AG04450 (cell line): ENCODE data around the gene CORO7. TPM values are rescaled to one million over a fixed set of nuclear protein-coding genes. Genes with fewer than 3 reads are reported as not detected.

Experiments
- CTCF ChIA-PET: fragments of 300-600, 350-600 bp; formaldehyde crosslinking; extraction: SDS; loops from one replicate; lab custom pipeline; 2022; ENCODE audit warnings: antibody characterized with exemption, inconsistent platforms; lab: Charles Lee
- POLR2A ChIA-PET: fragments of 350-600 bp; formaldehyde crosslinking; extraction: SDS; loops from one replicate; lab custom pipeline; 2021; ENCODE audit warnings: antibody characterized with exemption, inconsistent platforms; lab: Yijun Ruan, JAX
- DNase-seq: peaks from one replicate; pipeline ENCODE4 v3.0.0-alpha.2; 2011; ENCODE audit warnings: low read depth, low spot score
- H3K27ac ChIP-seq: one replicate; pipeline ENCODE4 v1.5.1; 2012; ENCODE audit warnings: low read depth, low read length, control low read depth
- H3K27me3 ChIP-seq: one replicate; pipeline ENCODE4 v1.6.0; 2012; ENCODE audit warnings: low read length; ENCODE audit not compliant: control insufficient read depth, insufficient read depth
- H3K4me3 ChIP-seq: 2 replicates; pipeline ENCODE4 v1.5.1; 2011; ENCODE audit warnings: mild to moderate bottlenecking, low read depth, low read length, control low read depth
- H3K9me3 ChIP-seq: 2 replicates; pipeline ENCODE4 v1.5.1; 2012; ENCODE audit warnings: low read length; ENCODE audit not compliant: control insufficient read depth, insufficient read depth
- polyA plus RNA-seq: library from polyadenylated mRNA; depleted of rRNA; stranded (reverse); fragments of >200 nt; gene quantifications from 2 replicates; pipeline ENCODE4 v1.2.3, GENCODE V29; 2011
- TF ChIP-seq, protein P1 (sequence below): IDR thresholded peaks from 2 replicates; pipeline ENCODE4 v1.5.1; 2011; ENCODE audit warnings: low read depth, low read length, control low read depth, inconsistent platforms

Gene CORO7
- polyA plus RNA-seq, 1 experiment: 7.0 TPM

- Histone ChIP-seq H3K27ac (no peak overlapping the region), H3K9me3 (peaks cover 3% of the 10 kb centered on the region; the same call in 1 of the 2 replicates), H3K4me3 (no peak overlapping the region), H3K27me3 (no peaks in the 10 kb centered on the region)
- POLR2A ChIA-PET: no interaction called here
- TF ChIP-seq, protein P1, sequence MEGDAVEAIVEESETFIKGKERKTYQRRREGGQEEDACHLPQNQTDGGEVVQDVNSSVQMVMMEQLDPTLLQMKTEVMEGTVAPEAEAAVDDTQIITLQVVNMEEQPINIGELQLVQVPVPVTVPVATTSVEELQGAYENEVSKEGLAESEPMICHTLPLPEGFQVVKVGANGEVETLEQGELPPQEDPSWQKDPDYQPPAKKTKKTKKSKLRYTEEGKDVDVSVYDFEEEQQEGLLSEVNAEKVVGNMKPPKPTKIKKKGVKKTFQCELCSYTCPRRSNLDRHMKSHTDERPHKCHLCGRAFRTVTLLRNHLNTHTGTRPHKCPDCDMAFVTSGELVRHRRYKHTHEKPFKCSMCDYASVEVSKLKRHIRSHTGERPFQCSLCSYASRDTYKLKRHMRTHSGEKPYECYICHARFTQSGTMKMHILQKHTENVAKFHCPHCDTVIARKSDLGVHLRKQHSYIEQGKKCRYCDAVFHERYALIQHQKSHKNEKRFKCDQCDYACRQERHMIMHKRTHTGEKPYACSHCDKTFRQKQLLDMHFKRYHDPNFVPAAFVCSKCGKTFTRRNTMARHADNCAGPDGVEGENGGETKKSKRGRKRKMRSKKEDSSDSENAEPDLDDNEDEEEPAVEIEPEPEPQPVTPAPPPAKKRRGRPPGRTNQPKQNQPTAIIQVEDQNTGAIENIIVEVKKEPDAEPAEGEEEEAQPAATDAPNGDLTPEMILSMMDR: no peak
- CTCF ChIA-PET: no interaction called here
- no peak for DNase-seq
Measured at GRCh38 chr16:4428500-4428899, 12.1 kb upstream of the CORO7 start.

- ChIA-PET POLR2A (no interaction called here), CTCF (interaction anchor here (0.7 to 1.1 kb wide), 3 partner anchors 24 to 191 kb away, joined by 3 to 9 read pairs (median 3); no protein-coding TSS in a partner anchor)
- no peak for DNase-seq
- Histone ChIP-seq H3K9me3 (peaks cover 3% of the 10 kb centered on the region; the same call in 1 of the 2 replicates), H3K27ac (no peak overlapping the region), H3K27me3 (no peaks in the 10 kb centered on the region), H3K4me3 (peak overlapping the region; percentile 76)
- TF ChIP-seq, protein P1: no peak
Measured at GRCh38 chr16:4426722-4427372, 10.5 kb upstream of the CORO7 start.

- peaks cover 3% of the 10 kb centered on the region; the same call in 1 of the 2 replicates for H3K9me3 ChIP-seq
- TF ChIP-seq, protein P1: no peak
- H3K27me3 ChIP-seq: no peaks in the 10 kb centered on the region
- ChIA-PET POLR2A (no interaction called here), CTCF (interaction anchor here (1.1 kb wide), 1 partner anchor 24 kb away, joined by 9 read pairs; no protein-coding TSS in a partner anchor)
- peak overlapping the region; percentile 76 for H3K4me3 ChIP-seq
- H3K27ac ChIP-seq: peak overlapping the region; percentile 31
- no peak for DNase-seq
Measured at GRCh38 chr16:4426021-4426684, 9.8 kb upstream of the CORO7 start.

DNA sequence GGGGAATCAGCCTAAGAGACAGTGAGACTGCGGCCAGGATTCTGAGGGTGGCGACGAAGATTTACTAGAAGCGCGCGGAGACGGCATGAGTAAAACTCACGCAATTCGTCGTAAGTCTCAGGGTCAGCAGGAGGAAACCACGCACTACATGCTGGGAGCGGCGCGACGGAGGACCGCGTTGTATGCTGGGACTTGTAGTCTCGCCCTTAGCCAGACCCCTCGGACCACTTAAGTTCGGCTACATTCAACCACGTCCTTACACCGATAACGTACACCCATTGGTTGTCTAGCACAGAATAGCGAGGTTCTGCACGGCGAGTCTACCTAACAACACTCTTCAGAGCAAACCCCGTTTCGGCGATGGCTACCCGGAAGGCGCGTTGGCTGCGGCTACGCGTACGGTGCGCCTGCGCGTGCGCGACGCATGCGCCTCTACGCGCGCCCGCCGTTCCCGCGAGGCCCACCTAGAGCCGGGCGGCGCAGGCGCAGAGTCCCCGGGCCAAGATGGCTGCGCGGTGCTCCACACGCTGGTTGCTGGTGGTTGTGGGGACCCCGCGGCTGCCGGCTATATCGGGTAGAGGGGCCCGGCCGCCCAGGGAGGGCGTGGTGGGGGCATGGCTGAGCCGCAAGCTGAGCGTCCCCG is 9.1 kb upstream of the CORO7 start, which contains the start of gene DNAJA3:
Gene DNAJA3 (plus strand): TSS at position 491 of the 643 bp plus-strand sequence. CDS start 14 bp downstream, at position 505.
- ChIA-PET POLR2A (no interaction called here), CTCF (interaction anchor here (1.1 kb wide), 1 partner anchor 23 kb away, joined by 9 read pairs; no protein-coding TSS in a partner anchor)
- H3K4me3 ChIP-seq: peak within 1 kb of the TSS; percentile 76
- no peaks in the 10 kb centered on the region for H3K27me3 ChIP-seq
- H3K27ac ChIP-seq: peak within 1 kb of the TSS; percentile 96
- peaks cover 3% of the 10 kb centered on the region; the same call in 1 of the 2 replicates for H3K9me3 ChIP-seq
- DNase-seq: peak; percentile 93
- TF ChIP-seq, protein P1: no peak
